ENCODE results near the gene MLX. TPM values are rescaled to one million over a fixed set of nuclear protein-coding genes. Genes with fewer than 3 reads are reported as not detected.

MLX gene
- total RNA-seq, 4 donors from 2014 or later: 81.3 to 191 (median 143) TPM

DNA sequence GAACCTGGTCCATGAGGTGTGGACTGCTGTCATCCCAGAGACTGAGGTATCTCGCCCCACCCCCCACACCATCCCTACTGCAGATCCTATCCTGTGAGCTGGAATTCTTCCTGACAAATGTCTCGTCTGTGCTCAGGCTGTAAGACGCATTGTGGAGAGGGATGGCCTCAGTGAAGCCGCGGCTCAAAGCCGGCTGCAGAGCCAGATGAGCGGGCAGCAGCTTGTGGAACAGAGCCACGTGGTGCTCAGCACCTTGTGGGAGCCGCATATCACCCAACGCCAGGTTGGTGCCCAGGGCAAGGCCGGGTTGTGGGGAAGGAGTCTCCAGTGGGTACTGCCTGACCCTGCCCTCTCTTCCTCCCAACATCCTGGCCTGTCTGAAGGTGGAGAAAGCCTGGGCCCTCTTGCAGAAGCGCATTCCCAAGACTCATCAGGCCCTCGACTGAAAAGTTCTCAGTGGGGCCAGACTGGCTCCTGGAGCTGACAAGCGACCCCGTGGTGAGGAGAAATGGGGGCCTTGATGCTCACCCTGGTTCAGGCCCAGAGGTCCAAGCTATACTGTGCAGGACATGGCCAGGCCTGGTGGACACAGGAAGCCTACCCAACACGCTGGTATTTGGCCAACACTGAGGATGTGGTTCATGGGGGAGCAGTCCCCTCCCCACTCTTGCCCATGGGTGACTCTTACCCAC lies 1.2 kb upstream of the MLX start:
- peaks cover 0 to 26% (median 15%) of the 10 kb centered on the region in 4 donors for H3K36me3 ChIP-seq
- peaks cover 18 to 49% (median 45%) of the 10 kb centered on the region in 4 donors for H3K4me1 ChIP-seq
- WGBS, 2 donors (ENCODE audit: low coverage in 1 of 2): 60 to 91% methylated on average over 1 to 16 of the region's 16 CpGs
- intact Hi-C loops (cut with DNase I; ENCODE audit: low total_unique reads): no loop called here
- no peak for DNase-seq
- H3K9me3 ChIP-seq: no peaks in the 10 kb centered on the region
- peak overlapping the region; percentile 87 to 96 (median 94) for H3K27ac ChIP-seq
- no peak for TF ChIP-seq EP300 (IDR thresholded peaks at IDR 0.05; ENCODE audit: low read depth)
- TF ChIP-seq POLR2AphosphoS5 (IDR thresholded peaks at IDR 0.05): no peak
- no peak for TF ChIP-seq POLR2A (IDR thresholded peaks at IDR 0.05)
- TF ChIP-seq, protein P1, sequence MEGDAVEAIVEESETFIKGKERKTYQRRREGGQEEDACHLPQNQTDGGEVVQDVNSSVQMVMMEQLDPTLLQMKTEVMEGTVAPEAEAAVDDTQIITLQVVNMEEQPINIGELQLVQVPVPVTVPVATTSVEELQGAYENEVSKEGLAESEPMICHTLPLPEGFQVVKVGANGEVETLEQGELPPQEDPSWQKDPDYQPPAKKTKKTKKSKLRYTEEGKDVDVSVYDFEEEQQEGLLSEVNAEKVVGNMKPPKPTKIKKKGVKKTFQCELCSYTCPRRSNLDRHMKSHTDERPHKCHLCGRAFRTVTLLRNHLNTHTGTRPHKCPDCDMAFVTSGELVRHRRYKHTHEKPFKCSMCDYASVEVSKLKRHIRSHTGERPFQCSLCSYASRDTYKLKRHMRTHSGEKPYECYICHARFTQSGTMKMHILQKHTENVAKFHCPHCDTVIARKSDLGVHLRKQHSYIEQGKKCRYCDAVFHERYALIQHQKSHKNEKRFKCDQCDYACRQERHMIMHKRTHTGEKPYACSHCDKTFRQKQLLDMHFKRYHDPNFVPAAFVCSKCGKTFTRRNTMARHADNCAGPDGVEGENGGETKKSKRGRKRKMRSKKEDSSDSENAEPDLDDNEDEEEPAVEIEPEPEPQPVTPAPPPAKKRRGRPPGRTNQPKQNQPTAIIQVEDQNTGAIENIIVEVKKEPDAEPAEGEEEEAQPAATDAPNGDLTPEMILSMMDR (IDR thresholded peaks at IDR 0.05): no peak
- H3K27me3 ChIP-seq: no peaks in the 10 kb centered on the region
- no peak overlapping the region for H3K4me3 ChIP-seq
- in situ Hi-C loops (cut with MboI; ENCODE audit: low pct_ligation_motif_present in 1 of 4, low pct_unique_long_range_greater_than_20kb in 1 of 4, low sequenced_read_pairs in 3 of 4): no loop called here

DNA sequence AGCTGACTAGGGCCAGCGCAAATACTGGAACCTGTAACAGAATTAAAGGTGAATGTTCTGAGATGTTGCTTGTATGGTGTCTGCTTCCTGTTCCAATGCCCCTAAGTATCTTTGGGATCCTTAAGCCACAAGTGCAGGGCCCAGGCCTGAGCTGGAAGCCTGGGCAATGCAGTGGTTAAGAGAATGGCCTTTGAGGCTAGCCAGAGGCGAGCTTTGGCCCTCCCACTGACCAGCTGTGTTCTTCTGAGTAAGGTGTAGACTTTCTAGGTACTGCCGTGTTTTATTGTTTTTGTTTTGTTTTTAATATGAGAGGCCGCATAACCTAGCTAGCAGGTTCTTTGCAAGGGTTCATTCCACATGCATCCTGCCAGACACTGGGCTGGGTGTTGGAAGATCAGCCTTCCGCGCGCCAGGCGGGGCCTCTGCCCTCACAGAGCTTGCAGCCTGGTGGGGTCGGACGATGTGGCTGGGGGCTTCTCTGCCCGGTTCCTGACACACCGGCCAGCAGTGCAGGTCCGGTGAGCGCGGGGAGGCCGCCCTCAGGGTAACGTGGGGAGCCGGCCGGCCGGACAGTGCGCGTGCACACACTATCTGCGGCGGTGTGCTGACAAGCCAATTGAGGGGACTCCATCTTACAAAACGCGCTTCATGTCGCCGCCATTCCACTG lies 551 bp upstream of the MLX start:
- H3K27me3 ChIP-seq: no peaks in the 10 kb centered on the region
- peak overlapping the region; percentile 1 to 80 (median 72) for H3K4me3 ChIP-seq
- intact Hi-C loops (cut with DNase I; ENCODE audit: low total_unique reads) (no loop called here), in situ Hi-C loops (cut with MboI; ENCODE audit: low pct_ligation_motif_present in 1 of 4, low pct_unique_long_range_greater_than_20kb in 1 of 4, low sequenced_read_pairs in 3 of 4) (no loop called here)
- TF ChIP-seq EP300 (IDR thresholded peaks at IDR 0.05; ENCODE audit: low read depth) (no peak), POLR2A (IDR thresholded peaks at IDR 0.05) (no peak), POLR2AphosphoS5 (IDR thresholded peaks at IDR 0.05) (no peak)
- TF ChIP-seq, protein P1 (IDR thresholded peaks at IDR 0.05): no peak
- H3K9me3 ChIP-seq: no peaks in the 10 kb centered on the region
- peak overlapping the region; percentile 87 to 96 (median 94) for H3K27ac ChIP-seq
- peaks cover 18 to 46% (median 42%) of the 10 kb centered on the region in 4 donors for H3K4me1 ChIP-seq
- DNase-seq: peak; percentile 34
- H3K36me3 ChIP-seq: peaks cover 0 to 32% (median 17%) of the 10 kb centered on the region in 4 donors
- 63 to 100% methylated on average over 1 to 28 of the region's 28 CpGs for WGBS, 2 donors (ENCODE audit: low coverage in 1 of 2)

DNA sequence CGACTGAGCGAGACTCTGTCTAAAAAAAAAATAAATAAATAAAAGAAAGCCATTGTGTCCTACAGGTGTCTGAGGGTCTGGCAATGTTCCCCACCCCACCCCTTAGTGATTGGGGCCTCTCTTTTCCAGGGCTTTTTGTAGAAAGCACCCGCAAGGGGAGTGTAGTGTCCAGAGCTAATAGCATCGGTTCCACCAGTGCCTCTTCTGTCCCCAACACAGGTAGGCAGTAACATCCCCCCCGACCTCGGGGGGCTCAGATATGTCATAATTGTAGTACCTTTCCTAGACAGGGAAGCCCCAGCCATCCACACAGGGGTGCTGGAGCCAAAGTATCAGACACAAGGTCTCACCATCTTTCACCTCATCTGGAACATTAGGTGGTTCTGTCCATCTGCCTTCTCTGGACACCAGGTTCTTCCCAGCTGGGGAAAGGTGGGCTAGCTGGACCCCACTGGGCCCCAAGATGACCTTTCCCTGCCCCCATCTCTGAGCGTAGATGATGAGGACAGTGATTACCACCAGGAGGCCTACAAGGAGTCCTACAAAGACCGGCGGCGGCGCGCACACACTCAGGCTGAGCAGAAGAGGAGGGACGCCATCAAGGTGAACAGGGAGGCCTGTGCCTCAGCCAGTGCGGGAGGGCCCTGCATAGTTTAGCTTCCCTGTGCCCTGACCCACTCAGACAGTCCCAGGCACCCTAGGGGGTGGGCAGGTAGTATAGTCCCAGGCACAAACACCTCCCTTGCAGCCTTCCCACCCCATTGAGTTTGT lies 1.6 kb downstream of the MLX start:
- Histone ChIP-seq H3K27ac (peak overlapping the region; percentile 87 to 96 (median 94)), H3K4me3 (peak overlapping the region in 2 of 4 donors; percentile 79 to 80), H3K9me3 (no peaks in the 10 kb centered on the region), H3K36me3 (peaks cover 0 to 52% (median 28%) of the 10 kb centered on the region in 4 donors), H3K27me3 (no peaks in the 10 kb centered on the region), H3K4me1 (peaks cover 14 to 31% (median 28%) of the 10 kb centered on the region in 4 donors)
- WGBS, 2 donors (ENCODE audit: low coverage in 1 of 2): 83 to 88% methylated on average over 2 to 14 of the region's 14 CpGs
- intact Hi-C loops (cut with DNase I; ENCODE audit: low total_unique reads) (no loop called here), in situ Hi-C loops (cut with MboI; ENCODE audit: low pct_ligation_motif_present in 1 of 4, low pct_unique_long_range_greater_than_20kb in 1 of 4, low sequenced_read_pairs in 3 of 4) (no loop called here)
- TF ChIP-seq EP300 (IDR thresholded peaks at IDR 0.05; ENCODE audit: low read depth): no peak
- TF ChIP-seq POLR2AphosphoS5 (IDR thresholded peaks at IDR 0.05): no peak
- TF ChIP-seq POLR2A (IDR thresholded peaks at IDR 0.05): no peak
- TF ChIP-seq, protein P1 (IDR thresholded peaks at IDR 0.05): no peak
- peak; percentile 8 for DNase-seq

Measured in transverse colon (tissue), 4 donors.